NAMALWA (cell line): ENCODE results near the gene ARHGEF4.
A peak's percentile ranks its signal among the peaks of the same experiment; 100 is the strongest.
"Not testable (repeated sequence)": the region's sequence is repeated elsewhere in the genome, so short reads cannot be mapped to it uniquely, and the experiment has no call there.

ENCODE experiments used
- DNase-seq: peaks from one replicate; pipeline ENCODE4 v3.0.0-alpha.2; 2015; ENCODE audit warnings: low spot score

The ARHGEF4 gene

DNA sequence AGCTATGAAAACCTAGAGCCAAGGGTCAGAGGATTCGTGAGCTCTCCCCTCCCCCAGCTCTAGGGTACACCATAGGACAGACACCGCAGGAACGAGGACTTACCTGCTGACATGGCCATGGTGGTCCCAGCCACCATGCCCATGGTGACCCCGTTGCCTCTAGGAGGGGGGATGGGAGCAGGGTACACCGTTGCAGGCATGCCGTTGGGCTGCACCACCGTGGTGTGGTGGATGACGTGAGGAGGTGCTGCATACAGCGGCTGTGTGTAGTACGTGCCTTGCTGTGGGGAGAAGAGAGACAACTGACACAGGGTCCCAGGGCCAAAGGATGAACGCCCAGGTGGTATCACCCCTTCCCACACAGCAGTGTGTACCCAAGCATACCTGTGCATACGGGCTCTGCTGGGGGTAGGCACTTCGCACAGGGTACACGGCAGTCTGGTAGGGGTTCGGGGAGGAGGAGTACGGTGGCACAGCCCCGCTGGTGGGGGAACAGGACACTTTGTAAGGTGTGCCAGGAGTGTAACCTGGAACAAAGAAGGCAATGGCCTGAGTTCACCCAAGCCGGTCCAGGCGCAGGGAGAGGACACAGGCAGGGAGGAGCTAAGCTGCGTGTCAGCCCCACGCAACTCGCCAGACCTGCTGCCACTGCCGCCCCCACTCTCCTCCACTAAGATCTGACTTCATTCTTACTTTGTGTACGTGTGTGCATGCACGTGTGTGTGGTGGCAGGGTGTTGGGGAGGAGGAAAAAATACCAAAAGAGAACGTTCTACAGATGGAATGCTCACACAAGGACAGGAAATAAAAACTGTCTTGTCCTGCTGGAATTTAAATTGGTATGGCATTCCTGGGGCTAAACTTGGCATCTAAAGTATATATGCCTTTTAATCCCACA, 218.7 kb downstream of the ARHGEF4 start:
- DNase-seq, result no peak

GRCh38 chr2:131056204-131056931, 219.7 kb downstream of the ARHGEF4 start:
- DNase-seq, result no peak

DNA sequence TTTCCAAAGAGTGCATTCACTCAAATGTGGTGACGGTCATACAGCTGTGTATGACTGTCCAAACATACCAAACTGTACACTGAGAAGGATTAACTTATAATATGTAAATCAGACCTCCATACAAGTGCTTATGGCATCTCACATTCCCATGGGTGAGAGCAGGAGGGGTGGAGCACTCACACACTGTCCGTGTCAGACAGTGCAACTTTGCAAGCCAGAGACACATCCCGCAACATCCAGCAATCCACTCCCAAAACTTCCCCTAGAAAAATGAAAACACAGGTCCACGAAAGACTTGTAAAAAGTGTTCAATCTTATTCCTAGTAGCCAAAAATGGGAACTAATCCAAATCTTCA, 220.2 kb downstream of the ARHGEF4 start:
- no peak for DNase-seq

DNA sequence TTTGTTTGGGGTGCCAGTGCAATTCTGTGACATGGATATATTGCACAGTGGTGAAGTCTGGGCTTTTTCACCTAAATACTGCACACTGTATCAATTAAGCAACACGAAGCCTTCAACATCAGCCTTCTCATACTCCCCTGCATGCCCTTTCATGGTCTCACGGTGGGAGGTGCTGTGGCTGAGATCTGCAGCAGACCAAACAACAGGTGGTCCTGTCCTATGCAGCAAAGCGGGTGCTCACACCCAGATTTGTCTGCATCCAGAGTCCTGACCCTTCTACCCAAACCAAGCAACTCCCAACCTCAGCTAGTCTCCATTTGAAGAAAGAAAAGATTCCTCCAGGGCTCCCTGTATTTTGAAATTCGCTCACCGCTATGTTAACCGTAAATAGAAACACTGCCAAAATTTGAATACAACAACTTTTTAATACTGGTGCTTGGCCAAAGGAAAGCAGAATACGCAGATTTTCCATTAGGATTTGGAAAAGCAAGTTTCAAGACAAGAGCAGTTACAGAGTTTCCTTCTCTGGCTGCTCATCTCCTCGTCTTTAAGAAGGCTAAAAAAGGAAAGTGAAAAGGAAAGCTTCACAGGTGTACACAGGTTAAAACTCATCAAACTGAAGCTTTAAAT, 221.6 kb downstream of the ARHGEF4 start:
- DNase-seq, result no peak

- DNase-seq, result no peak
These were observed 222.2 kb downstream of the ARHGEF4 start for GRCh38 chr2:131058920-131059319.

DNA sequence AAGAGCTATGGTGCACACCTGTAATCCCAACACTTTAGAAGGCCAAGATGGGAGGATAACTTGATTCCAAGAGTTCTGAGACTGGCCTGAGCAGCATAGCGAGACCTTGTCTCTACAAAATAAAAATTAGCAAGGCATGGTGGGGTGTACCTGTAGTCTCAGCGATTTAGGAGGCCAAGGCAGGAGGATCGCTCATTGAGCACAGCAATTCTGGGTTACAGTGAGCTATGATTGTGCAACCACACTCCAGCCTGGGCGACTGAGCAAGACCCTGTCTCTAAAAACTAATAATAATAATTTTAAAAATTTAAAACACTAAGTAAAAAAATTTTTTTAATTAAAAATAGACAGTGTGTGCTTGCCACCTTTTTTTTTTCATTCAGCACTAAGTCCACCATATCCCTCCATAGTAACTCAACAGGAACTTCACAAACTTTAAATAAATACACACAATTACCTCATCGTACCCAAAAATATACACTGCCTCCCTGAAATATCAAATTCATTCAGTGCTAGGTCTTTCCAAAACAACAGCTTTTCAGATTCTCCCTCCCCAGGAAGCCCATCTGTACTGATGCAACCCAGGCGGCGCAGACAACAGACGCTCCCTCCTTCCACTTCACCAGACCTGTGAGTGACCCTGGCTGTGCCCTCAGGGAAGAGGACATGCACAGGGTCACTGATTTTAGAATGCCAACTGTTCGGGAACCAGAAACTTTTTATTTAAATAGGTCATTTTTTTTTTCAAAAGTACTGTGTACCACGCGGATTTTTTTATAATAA, 227.0 kb downstream of the ARHGEF4 start:
- no peak for DNase-seq

GRCh38 chr2:131064589-131065512, 228.1 kb downstream of the ARHGEF4 start:
- no peak for DNase-seq

DNA sequence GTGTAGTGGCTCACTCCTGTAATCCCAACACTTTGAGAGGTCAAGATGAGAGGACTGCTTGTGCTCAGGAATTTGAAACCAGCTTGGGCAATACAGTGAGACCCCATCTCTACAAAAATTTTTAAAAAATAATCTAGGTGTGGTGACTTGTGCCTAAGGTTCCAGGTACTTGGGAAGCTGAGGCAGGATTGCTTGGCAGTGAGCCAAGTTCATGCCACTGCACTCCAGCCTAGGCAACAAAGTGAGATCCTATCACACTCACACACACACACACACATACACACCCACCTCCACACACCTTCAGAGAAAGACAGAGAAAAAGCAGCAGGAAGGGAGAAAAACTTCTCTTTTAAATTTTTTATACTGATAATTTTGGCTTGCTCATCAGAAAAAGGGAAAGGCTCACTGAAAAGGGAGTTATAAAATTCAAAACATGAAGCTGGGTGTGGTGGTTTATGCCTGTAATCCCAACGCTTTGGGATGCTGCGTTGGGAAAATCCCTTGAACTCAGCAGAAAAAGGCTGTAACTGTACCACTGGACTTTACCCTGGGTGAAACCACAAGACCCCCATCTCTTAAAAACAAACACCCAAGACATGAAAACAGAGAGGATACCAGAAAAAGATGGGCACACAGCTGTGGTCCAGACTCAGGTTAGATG, 230.9 kb downstream of the ARHGEF4 start:
- no peak for DNase-seq

DNA sequence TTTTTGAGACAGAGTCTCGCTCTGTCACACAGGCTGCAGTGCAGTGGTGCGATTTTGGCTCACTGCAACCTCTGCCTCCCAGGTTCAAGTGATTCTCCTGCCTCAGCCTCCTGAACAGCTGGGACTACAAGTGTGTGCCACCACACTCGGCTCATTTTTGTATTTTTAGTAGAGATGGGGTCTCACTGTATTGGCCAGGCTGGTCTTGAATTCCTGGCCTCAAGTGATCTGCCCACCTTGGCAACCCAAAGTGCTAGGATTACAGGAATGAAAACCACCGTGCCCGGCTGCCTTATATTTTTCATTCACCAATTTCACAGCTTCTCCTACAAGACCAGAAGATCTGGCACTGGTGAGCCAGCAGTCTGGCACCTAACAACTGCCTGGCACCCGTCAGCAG, 231.5 kb downstream of the ARHGEF4 start:
- DNase-seq, result not testable (repeated sequence)

DNA sequence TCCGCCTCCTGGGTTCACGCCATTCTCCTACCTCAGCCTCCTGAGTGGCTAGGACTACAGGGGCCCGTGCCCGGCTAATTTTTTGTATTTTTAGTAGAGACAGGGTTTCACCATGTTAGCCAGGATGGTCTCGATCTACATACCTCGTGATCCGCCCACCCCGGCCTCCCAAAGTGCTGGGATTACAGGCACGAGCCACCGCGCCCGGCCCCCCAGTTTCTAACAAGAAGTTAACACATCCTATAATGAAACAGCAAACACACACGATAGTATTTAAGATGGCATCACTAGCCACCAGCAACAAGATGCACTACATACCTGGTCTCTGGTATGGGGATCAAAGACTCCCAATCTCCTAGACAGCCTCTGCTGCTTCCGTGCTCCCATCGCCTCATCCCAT, 238.9 kb downstream of the ARHGEF4 start:
- not testable (repeated sequence) for DNase-seq

GRCh38 chr2:131076707-131077106, 240.0 kb downstream of the ARHGEF4 start:
- no peak for DNase-seq

DNA sequence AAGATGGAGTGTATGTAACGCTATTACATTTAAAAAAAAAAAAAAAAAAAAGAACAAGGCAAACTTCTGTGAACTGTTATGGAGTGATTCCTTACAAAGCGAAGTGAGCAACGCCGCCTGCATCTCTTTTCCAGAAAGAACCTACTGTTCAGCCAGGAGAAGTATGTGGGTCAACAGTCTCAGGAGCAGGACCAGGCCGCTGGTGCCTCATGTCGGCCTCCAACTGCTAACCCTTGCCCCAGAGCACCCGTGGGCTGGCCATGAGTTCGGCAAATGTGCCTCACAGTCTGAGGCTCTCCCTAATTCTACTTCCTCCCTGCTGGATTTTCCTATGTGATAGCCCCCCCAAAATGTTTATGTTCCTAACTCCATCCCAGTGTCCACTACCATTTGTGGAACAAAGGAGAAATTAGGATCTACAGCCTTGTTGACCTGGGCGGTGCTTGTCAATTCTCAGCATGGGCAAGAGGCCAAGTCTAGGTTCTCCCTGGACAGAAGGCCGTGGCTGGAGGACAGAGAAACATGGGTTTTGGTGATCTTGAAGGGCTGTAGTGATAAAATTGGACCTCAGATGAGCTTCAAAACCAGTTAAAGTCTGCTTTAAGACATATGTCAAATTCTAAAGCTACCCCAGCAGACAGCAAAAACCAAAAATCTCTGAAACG, 240.6 kb downstream of the ARHGEF4 start:
- no peak for DNase-seq

GRCh38 chr2:131077966-131078365, 241.3 kb downstream of the ARHGEF4 start:
- DNase-seq, result no peak

DNA sequence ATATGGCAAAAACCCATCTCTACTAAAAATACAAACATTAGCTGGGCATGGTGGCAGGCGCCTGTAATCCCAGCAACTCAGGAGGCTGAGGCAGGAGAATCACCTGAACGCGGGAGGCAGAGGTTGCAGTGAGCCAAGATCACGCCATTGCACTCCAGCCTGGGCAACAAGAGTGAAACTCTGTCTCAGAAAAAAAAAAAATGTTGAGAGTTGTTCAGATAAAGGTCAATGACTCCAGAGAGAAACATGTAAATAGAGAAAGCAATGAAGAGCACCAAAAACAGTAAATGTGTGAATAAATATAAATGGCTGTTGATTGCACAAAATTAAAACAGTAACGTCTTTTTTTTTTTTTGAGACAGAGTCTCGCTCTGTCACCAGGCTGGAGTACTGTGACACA, 243.2 kb downstream of the ARHGEF4 start:
- DNase-seq, result not testable (repeated sequence)

DNA sequence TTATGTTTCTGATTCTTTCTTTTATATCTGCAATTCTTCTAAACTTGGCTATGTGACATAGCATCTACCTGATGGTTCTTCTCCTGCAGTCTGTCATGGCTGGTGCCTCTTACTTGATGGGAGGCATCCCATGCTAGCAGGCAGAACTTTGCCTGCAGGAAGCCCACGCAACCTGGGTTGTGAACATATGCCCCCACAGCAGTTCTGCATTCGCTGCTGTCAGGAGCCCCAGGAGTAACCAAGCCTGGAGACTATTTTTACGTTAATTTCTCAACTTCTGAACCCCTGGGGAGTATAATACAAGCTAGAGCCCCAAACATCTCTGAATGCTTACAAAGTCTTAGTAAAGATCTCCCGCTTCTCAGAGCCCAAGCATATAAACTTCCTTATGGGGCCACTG, 244.5 kb downstream of the ARHGEF4 start:
- no peak for DNase-seq

DNA sequence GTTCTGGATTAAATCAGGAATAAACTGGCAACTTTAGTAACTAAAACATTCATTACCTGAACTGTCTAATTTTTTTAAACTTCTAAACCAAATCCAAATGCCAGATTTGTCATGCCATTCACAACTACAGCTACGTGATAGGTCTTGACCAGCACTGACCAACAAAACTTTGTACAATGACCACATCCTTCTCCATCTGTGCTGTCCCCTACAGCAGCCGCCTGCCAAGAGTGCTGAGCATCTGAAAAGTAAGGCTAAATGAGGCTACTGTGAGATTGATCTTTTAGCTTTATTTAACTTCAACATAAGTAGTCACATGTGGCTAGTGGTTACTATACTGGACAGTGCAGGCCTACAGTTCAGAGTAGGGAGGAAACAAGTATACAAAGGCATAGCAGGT, 248.9 kb downstream of the ARHGEF4 start:
- no peak for DNase-seq

GRCh38 chr2:131092458-131093005, 255.8 kb downstream of the ARHGEF4 start:
- no peak for DNase-seq

- DNase-seq, result peak; percentile 91
These were observed 256.4 kb downstream of the ARHGEF4 start, which contains the start of gene FAM168B for GRCh38 chr2:131093006-131093695. TSS of gene FAM168B (minus strand) at chr2:131093460. CDS start at chr2:131082646, 10,814 bp downstream.
